ENCODE results near the gene PTGS1.

DNA sequence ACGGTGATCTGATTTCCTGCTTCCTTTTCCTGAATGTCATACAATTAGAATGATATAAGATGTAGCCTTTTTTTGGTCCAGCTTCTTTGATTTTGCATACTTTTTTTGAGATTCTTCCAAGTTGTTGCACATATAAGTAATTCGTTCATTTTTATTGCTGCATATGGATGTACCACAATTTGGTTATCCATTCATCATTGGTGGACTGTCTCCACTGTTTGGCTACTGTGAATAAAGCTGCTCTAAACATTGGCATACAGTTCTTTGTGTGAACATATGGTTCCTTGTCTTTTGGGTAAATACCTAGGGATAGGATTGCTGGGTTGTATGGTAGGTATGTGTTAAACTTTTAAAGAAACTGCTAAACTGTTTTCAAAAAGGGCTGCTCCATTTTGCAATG, 54.3 kb downstream of the PTGS1 start:
- TF ChIP-seq POLR2AphosphoS5 (IDR thresholded peaks at IDR 0.05) (no peak), POLR2A (IDR thresholded peaks at IDR 0.05) (no peak)
- TF ChIP-seq, protein P1, sequence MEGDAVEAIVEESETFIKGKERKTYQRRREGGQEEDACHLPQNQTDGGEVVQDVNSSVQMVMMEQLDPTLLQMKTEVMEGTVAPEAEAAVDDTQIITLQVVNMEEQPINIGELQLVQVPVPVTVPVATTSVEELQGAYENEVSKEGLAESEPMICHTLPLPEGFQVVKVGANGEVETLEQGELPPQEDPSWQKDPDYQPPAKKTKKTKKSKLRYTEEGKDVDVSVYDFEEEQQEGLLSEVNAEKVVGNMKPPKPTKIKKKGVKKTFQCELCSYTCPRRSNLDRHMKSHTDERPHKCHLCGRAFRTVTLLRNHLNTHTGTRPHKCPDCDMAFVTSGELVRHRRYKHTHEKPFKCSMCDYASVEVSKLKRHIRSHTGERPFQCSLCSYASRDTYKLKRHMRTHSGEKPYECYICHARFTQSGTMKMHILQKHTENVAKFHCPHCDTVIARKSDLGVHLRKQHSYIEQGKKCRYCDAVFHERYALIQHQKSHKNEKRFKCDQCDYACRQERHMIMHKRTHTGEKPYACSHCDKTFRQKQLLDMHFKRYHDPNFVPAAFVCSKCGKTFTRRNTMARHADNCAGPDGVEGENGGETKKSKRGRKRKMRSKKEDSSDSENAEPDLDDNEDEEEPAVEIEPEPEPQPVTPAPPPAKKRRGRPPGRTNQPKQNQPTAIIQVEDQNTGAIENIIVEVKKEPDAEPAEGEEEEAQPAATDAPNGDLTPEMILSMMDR (IDR thresholded peaks at IDR 0.05), result no peak

All from gastroesophageal sphincter (tissue), 3 donors.